GM21367 (cell line): ENCODE measurements around the gene CYLC1.

Source experiments
- ATAC-seq: cut with Tn5 transposase; IDR thresholded peaks from one replicate; pipeline ENCODE4 v1.9.1; 2021; ENCODE audit not compliant: unreplicated experiment

Gene CYLC1, protein sequence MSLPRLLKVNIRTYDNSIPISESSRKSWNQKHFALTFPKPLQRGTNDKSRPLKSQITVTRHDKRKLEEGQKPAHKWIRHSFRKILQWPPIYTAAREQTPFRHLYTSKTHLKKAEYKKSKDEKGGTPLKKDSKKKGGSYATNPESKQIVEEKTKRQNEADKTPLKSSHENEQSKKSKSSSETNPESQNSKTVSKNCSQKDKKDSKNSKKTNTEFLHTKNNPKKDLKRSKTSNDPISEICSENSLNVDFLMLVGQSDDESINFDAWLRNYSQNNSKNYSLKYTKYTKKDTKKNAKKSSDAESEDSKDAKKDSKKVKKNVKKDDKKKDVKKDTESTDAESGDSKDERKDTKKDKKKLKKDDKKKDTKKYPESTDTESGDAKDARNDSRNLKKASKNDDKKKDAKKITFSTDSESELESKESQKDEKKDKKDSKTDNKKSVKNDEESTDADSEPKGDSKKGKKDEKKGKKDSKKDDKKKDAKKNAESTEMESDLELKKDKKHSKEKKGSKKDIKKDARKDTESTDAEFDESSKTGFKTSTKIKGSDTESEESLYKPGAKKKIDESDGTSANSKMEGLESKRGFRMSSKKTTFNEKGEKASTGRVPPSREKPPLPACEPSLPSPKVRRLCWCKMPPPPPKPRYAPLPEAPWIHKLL

DNA sequence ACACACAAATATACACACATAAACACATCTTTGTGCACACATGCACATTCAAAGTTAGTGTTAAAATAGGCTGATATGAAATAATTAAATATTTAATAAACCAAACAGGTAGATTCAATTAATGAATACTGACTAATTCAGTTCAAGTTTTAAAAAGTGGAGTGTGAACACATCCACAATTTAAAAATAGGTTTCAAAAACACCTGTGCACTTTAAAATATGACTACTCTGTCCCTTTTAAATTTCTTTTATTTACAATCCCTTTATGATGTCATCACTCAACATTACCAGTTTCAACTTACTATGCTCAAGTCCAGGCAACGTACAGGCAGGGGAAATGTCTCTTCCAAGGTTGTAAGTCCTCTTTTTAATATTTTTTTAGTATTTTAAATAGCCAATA lies at the start of gene CYLC1:
Gene CYLC1, plus strand, starts transcription at position 301 of the 400 bp plus-strand sequence. Its CDS starts 37 bp downstream, at position 338.
- no peak for ATAC-seq

DNA sequence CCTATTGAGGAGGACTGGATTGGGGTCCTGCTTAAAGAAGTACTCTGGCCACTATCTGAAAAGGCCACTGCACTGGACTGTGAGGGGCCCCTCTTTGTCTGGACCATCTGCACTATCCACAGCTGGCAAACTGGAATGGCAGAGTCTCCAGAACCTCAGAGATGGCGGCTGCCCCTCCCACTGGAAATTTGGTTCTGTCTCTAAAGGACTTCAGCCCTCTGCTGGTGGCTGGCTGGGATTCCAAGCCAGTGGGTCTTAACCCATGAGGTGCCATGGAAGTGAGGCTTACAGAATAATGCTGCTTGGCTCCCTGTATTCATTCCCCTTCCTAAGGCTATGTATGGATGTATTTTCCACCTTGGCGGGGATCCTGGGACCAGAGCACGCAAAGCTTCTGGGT lies 41.6 kb upstream of the CYLC1 start:
- ATAC-seq = no peak

DNA sequence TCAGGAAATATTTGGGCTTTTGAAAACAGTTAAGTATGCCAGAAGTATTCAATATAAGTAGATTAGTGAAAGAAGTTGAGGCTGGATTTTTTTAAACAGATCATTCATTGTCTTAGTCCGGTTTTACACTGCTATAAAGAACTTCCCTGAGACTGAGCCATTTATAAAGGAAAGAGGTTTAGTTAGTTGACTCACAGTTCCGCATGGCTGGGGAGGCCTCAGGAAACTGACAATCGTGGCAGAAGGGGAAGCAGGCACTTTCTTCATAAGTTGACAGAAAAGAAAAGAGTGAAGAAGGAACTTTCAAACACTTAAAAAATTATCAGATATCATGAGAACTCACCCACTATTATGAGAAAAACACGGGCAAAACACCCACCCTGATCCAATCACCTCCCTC lies 31.1 kb upstream of the CYLC1 start:
- ATAC-seq = no peak

DNA sequence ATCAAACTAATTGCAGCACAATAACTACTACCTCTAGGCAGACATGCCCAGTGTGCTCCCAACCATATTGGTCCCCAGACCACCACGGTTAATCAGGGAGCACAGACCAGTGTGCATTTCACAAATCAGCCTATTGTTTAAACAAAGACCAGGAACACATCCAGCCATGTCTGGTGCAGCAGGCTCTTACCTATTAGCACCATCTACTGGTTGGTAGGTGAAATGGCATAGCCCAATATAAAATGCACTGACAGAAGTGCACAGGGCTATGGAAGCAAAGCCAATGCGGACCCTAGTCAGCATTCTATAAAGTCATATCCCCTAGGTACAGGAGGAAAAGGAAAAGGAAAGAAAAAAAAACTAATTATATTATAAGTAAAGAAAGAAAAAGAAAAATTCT lies 15.5 kb upstream of the CYLC1 start:
- ATAC-seq = peak; percentile 98

DNA sequence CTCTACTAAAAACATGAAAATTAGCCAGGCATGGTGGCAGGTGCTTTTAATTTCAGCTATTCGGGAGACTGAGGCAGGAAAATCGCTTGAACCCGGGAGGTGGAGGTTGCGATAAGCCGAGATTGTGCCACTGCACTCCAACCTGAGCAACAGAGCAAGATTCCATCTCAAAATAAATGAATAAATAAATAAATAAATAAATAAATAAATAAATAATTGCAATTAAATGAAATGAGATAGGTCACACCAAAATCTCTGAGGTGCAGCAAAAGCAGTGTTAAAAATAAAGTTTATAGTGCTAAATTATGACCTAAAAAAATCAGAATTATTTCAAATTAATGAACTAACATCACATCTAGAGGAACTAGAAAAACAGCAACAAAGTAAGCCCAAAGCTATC lies 13.6 kb upstream of the CYLC1 start:
- ATAC-seq = no peak

DNA sequence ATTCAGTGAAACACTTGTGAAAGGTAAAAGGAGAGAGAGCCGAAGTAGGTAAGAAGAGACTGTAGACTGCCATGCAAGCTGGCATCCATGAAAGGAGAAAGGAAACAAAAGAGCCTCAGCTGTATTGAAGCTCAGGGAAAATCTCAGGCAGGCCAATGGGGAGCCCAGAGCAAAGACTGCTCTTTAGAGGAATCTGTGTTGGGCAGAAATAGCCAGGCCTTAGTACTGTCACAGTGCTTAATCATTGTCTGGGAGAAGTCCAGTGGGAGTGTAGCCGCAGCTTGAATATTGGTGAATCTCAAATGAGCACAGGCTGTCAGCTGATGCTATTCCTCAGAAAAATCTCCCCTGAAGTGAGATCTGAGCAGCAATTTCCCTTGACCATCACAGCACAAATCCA lies 27.6 kb downstream of the CYLC1 start:
- no peak for ATAC-seq

DNA sequence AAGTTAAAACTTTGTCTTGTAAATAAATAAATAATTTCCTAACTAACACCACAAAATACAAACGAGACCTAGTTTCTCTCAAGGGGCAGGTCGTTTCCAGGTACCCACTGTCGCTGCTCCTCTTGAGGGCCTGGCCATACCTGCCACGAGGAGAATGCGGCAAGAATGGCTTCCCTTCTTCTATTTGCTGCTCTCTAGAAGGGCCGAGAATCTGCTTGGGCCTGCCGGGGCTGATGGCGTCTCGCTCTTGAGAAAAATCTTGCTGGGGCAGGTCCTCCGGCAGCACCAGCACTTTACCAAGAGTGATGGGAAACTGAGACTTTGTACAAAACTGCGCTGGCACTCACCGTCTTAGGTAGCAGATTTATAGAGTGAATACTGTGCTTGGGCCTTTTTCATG lies 31.5 kb downstream of the CYLC1 start:
- no peak for ATAC-seq

DNA sequence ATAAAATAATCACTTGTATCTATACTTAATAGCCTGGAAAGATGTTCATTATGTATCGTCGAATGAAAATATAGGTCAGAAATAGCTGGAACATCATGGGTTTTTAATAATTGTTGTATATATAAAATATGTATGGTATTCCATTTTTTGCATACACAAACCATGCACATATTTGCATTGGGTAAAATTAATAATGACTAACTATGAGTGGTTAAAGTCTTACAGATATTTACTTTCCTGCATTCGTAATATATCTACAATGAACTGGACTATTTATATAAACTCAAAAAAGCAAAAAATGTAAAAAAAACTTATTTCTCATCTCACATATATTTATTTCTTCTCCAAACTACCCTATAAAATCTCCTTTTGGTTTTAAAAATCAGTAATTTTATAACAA lies 46.0 kb downstream of the CYLC1 start:
- no peak for ATAC-seq

DNA sequence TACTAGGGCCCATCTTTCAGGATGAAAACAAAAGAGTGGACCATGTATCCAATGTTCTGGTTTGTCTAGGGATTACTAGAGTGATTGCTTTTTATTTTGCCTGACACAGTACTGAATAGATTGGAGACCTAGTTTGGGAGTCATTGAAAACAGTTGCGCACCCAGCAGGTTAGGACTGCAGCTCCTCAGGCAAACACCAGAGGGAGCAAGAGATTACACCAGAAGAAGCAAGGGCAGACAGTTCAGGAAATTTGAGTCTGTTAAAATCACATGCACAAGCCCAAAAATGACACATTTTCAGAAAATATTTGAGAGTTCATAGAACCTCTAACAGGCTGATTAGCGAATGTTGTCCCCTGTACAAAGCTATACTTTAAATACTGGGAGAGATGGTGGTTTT lies 55.6 kb downstream of the CYLC1 start:
- no peak for ATAC-seq

DNA sequence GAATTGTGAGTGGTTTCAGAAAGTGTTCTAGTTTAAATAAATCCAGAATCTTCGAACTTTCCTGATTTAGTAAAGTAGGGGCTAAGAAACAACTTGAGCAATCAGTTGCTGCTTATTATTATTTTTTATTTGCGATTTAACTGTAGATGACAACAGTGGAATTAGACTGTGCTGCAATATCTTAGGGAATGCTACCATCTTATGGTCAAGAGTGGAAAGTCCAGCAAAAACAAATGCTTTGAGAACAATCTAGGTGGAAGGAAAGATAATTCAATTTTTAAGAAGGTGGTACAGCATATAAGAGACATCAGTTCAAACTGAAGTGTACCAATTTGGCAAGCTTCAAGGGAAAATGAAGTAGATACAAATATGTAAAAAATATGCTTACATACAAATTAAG lies 73.3 kb downstream of the CYLC1 start:
- no peak for ATAC-seq
